Measurements from ENCODE around the gene EME1.
"Not testable (repeated sequence)": the region's sequence is repeated elsewhere in the genome, so short reads cannot be mapped to it uniquely, and the experiment has no call there.

EME1 gene

DNA sequence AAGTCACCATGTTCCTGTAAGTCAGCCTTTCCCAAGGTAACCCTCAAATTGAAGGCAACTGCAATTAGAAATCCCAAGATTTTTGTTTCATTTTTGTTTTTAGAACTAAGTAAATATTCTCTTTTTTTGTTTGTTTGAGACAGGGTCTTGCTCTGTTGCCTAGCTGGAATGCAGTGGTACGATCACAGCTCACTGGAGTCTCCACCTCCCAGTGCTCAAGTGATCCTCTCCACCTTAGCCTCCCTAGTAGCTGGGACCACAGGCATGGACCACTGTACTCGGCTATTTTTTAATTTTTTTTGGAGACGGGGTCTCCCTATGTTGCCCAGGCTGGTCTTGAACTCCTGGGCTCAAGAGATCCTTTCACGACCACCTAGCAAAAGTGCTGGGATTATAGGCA, 34.9 kb downstream of the EME1 start:
- TF ChIP-seq, protein P1, sequence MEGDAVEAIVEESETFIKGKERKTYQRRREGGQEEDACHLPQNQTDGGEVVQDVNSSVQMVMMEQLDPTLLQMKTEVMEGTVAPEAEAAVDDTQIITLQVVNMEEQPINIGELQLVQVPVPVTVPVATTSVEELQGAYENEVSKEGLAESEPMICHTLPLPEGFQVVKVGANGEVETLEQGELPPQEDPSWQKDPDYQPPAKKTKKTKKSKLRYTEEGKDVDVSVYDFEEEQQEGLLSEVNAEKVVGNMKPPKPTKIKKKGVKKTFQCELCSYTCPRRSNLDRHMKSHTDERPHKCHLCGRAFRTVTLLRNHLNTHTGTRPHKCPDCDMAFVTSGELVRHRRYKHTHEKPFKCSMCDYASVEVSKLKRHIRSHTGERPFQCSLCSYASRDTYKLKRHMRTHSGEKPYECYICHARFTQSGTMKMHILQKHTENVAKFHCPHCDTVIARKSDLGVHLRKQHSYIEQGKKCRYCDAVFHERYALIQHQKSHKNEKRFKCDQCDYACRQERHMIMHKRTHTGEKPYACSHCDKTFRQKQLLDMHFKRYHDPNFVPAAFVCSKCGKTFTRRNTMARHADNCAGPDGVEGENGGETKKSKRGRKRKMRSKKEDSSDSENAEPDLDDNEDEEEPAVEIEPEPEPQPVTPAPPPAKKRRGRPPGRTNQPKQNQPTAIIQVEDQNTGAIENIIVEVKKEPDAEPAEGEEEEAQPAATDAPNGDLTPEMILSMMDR (IDR thresholded peaks at IDR 0.05; ENCODE audit: low read depth, low read length, missing control alignments): no peak
- no peak for DNase-seq (ENCODE audit: low read depth)
- H3K4me3 ChIP-seq (ENCODE audit: low read depth, low read length): no peak overlapping the region

DNA sequence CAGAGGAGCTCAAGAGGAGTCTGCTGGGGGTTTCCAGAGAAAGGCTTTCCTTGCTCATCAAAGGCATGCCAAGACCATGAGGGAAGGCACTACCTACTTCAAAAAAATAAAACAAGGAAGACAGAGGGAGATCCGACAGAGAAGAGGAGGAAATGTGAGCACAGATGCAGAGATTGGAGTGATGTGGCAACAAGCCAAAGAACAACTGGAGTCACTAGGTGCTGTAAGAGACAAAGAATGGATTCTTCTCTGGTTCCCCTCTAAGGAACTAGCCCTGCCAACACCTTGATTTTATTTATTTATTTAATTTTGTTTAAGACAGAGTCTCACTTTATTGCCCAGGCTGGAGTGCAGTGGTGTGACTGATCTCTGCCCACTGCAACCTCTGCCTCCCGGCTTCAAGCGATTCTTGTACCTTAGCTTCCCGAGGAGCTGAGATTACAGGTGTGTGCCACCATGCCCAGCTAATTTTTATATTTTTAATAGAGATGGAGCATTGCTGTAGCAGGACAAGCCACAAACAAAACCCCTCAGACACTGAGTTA, 39.2 kb downstream of the EME1 start:
- TF ChIP-seq, protein P1 (IDR thresholded peaks at IDR 0.05; ENCODE audit: low read depth, low read length, missing control alignments): no peak
- DNase-seq (ENCODE audit: low read depth): no peak
- no peak overlapping the region for H3K4me3 ChIP-seq (ENCODE audit: low read depth, low read length)

DNA sequence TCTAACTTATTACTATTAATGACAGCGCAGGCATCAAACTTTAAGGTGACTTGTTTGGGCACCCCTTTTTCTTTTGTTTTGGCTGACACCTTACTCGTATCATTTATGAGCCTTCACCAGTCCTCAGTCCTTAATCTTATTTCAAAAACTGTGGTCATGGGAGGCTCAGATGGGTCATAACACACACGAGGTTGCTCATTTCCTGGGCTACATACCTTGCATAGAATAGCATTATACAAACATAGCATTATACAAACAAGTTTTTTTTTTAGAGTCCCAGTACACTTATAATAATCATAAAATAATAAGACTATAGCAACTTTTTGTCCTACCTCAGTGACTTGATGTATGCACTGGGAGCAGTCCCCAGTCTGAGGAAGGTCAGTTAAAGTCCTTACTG, 41.8 kb downstream of the EME1 start:
- DNase-seq (ENCODE audit: low read depth): no peak
- TF ChIP-seq, protein P1 (IDR thresholded peaks at IDR 0.05; ENCODE audit: low read depth, low read length, missing control alignments): no peak
- no peak overlapping the region for H3K4me3 ChIP-seq (ENCODE audit: low read depth, low read length)

DNA sequence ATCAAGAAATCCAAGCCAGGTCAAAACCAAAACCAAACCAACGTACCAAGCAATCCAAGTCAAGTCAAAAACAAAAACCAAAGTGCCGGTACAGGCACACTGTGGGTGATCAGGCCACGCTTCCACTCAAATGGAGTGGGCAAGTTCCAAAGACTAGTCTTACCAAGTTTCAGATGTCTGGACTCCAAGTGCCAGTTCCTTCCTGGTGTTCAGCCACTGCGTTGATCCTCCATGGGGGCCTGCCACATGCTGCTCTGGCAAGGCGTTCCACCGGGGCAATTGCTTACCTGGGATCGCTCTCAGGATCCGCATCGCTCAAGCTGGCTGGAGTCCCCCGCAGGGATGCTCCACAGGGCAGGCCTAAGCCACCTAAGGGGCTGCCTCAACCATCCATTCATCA, 46.5 kb downstream of the EME1 start:
- H3K4me3 ChIP-seq (ENCODE audit: low read depth, low read length); DNase-seq (ENCODE audit: low read depth): not testable (repeated sequence)

DNA sequence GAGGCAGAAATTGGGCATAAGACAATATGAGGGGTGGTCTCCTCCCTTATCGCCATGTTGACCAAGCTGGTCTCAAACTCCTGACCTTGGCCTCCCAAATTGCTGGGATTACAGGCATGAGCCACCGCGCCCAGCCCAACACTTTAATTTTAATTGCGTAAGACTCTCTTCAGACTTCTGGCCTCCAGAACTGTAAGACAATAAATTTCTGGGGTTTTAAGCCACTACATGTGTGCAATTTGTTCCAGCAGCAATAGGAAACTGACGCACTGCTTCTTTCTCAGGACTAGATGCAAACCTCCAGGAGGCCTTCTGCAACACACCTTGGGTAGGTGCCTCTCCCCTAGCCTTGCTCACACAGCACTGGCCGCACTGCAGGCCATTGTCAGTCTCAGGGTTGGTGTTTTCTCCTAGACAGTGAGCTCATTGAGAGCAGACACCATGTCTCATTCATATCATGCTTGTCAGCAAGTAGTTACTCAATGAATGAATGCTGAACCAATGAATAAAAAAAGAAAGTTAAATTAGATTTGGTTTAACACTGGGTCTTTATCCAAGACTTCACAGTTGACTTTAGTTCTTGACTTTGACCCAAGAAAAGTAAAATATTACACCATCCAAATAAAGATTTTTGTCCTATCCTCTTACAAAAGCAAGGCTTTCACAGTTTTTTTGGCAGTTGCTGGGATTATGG, 47.5 kb downstream of the EME1 start:
- TF ChIP-seq, protein P1 (IDR thresholded peaks at IDR 0.05; ENCODE audit: low read depth, low read length, missing control alignments): no peak
- DNase-seq (ENCODE audit: low read depth): no peak
- H3K4me3 ChIP-seq (ENCODE audit: low read depth, low read length): no peak overlapping the region

DNA sequence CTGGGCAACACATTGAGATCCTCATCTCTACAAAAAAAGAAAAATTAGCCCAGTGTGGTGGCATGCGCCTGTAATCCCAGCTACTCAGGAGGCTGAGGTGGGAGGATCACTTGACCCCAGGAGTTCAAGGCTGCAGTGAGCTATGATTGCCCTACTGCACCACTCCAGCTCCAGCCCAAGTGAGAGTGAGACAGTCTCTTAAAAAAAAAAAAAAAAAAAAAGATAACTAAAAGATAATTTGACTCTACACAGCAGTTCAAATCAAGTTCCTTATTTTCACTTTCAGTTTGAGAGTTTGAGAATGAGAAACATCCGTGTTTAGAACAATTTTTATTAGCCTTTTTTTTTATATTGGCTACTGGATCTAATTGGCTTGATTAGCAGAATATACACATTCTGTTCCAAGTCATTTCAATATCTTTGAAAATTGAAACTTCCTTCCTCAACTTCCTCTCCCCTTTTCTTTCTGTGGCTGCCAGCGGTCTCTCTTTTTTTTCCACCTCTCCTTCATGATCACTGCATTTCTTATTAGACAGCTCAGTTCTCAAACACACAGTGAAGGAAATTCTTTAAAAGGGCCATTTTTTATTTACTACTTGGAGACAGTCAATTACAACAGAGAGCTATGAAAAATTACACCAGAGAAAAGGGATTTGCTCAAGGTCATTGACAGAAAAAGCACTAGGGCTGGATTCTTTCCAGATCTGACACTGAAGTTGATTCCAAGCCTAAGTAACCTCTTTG, 48.5 kb downstream of the EME1 start:
- DNase-seq (ENCODE audit: low read depth): no peak
- TF ChIP-seq, protein P1 (IDR thresholded peaks at IDR 0.05; ENCODE audit: low read depth, low read length, missing control alignments): no peak
- H3K4me3 ChIP-seq (ENCODE audit: low read depth, low read length): peak overlapping the region; percentile 29; the same call in 1 of the 2 replicates

DNA sequence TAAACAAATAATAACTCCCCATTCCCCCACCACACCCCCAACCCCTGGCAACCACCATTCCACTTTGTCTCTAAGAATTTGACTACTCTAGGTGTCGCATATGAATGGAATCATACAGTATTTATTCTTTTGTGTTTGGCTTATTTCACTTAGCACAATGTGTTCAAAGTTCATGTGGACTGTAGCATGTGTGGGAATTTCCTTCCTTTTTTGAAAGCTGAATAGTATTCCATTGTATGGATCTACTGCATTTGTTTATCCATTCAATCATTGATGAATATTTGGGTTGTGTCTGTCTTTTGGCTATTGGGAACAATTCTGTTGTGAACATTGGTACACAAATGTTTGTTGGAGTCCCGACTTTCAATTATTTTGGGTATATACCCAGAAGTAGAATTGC, 49.7 kb downstream of the EME1 start:
- H3K4me3 ChIP-seq (ENCODE audit: low read depth, low read length): no peak overlapping the region
- no peak for DNase-seq (ENCODE audit: low read depth)
- TF ChIP-seq, protein P1 (IDR thresholded peaks at IDR 0.05; ENCODE audit: low read depth, low read length, missing control alignments): no peak

All from GM12864 (cell line).